Brain microvascular endothelial cell (primary cell): ENCODE measurements around the gene PHF13.
"Not testable (repeated sequence)": the region's sequence is repeated elsewhere in the genome, so short reads cannot be mapped to it uniquely, and the experiment has no call there.

Experiments
- DNase-seq: peaks from one replicate; pipeline ENCODE4 v3.0.0-alpha.2; 2020
- H3K27ac ChIP-seq: fragments of 250-450 bp; sonication (Bioruptor Pico); 2 replicates; pipeline ENCODE4 v1.5.1; 2020; ENCODE audit warnings: mild to moderate bottlenecking, moderate library complexity
- H3K27me3 ChIP-seq: fragments of 250-450 bp; sonication (Bioruptor Pico); replicated peaks from 2 replicates; pipeline ENCODE4 v1.5.1; 2020; ENCODE audit warnings: mild to moderate bottlenecking
- H3K36me3 ChIP-seq: fragments of 250-450 bp; sonication (Bioruptor Pico); replicated peaks from 2 replicates; pipeline ENCODE4 v1.5.1; 2020; ENCODE audit warnings: mild to moderate bottlenecking
- H3K4me3 ChIP-seq: 2 replicates; pipeline ENCODE4 v1.5.1; 2011; ENCODE audit warnings: low read depth, mild to moderate bottlenecking, control low read depth, low read length, moderate library complexity
- CTCF ChIP-seq: IDR thresholded peaks from 2 replicates; pipeline ENCODE4 v1.5.1; 2011; ENCODE audit warnings: low read depth, mild to moderate bottlenecking, moderate library complexity, low read length, control low read depth, inconsistent platforms; ENCODE audit errors: missing control alignments
- in situ Hi-C: cut with HindIII; loops from 2 replicates; pipeline ENCODE4 v1.10.0; 2017; ENCODE audit warnings: low sequenced_read_pairs, low pct_ligation_motif_present

Gene PHF13

GRCh38 chr1:6653436-6654290, 40.1 kb downstream of the PHF13 start:
- Histone ChIP-seq H3K27ac (no peak overlapping the region), H3K4me3 (no peak overlapping the region), H3K27me3 (no peaks in the 10 kb centered on the region), H3K36me3 (peaks cover 23% of the 10 kb centered on the region)
- in situ Hi-C loops = no loop called here
- no peak for DNase-seq
- no peak for TF ChIP-seq CTCF

GRCh38 chr1:6657138-6657537, 43.6 kb downstream of the PHF13 start:
- Histone ChIP-seq H3K36me3 (peaks cover 12% of the 10 kb centered on the region), H3K27ac (no peak overlapping the region), H3K4me3 (no peak overlapping the region), H3K27me3 (no peaks in the 10 kb centered on the region)
- no peak for TF ChIP-seq CTCF
- no peak for DNase-seq
- in situ Hi-C loops = no loop called here

DNA sequence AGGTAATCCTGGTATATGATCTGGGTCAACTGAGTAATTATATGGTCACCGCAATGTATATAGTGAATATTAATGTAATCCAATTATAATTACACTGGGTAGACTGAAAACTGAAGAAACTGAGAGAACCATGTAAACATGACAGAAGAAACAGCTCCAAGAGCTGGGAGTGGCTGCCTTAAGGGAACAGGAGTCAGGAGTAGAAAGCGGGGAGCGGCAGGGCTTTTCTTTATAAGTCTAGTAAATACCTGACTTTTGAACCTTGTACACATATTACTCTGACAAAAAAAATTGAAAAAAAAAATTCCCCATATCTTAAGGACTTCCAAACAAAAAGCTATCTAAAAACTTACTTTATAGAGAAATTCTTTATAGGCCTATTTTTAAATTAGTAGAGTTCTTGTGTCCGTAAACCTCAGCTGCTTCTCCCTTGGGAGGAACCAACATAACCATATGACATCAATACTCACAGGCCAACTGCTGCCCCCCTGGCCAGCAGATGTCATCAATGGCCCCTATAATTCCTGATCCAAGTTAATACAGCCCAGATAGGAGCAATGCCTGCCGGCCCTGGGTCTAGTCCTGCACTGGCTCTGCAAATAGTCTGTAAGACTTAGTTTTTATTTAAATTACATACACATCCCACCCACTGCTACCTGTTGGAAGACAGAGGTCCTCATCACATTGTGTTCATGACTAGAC, 45.0 kb downstream of the PHF13 start:
- in situ Hi-C loops = no loop called here
- H3K27me3 ChIP-seq = no peaks in the 10 kb centered on the region
- DNase-seq = no peak
- no peak overlapping the region for H3K4me3 ChIP-seq
- H3K36me3 ChIP-seq = peaks cover 3% of the 10 kb centered on the region
- no peak overlapping the region for H3K27ac ChIP-seq
- no peak for TF ChIP-seq CTCF

DNA sequence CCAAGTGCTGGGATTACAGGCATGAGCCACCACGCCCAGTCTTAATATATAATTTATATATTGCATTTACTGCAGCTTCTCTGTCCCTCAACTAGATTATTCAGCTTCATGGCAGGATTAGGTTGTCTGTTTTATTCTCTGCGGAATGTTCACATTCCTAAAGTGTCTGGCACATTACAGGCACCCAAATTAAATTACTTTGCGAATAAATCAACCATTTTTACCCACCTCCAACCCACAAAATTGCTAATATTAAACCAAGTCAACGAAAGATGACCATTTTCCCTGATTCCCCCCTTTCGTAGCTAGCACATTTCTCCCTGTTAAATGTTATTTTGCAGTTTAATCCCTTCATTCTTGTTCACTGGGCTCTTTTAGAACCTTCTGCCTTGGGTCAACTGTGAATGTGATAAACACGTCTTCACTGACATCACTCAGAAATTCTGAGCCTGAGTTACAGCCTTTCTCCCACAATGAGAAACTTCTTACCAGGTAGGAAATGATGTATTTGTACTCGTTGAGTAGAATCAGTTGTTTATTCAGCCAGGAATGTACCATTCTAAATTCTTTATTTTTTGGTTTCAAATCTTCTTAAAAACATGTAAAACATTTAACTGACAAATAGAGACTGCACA, 47.0 kb downstream of the PHF13 start:
- Histone ChIP-seq H3K4me3 (no peak overlapping the region), H3K36me3 (peaks cover 3% of the 10 kb centered on the region), H3K27me3 (no peaks in the 10 kb centered on the region), H3K27ac (no peak overlapping the region)
- DNase-seq = no peak
- no peak for TF ChIP-seq CTCF
- in situ Hi-C loops = no loop called here

DNA sequence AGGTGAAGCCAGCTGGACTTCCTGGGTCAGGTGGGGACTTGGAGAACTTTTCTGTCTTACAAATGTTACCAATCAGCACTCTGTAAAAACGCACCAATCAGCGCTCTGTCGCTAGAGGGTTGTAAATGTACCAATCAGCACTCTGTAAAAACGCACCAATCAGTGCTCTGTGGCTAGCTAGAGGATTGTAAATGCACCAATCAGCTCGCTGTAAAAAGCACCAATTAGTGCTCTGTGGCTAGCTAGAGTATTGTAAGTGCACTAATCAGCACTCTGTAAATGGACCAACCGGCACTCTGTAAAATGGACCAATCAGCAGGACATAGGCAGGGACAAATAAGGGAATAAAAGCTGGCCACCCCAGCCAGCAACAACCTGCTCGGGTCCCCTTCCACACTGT, 48.9 kb downstream of the PHF13 start:
- H3K36me3 ChIP-seq = peaks cover 15% of the 10 kb centered on the region
- H3K27me3 ChIP-seq, H3K4me3 ChIP-seq, in situ Hi-C loops, H3K27ac ChIP-seq, DNase-seq: not testable (repeated sequence)

DNA sequence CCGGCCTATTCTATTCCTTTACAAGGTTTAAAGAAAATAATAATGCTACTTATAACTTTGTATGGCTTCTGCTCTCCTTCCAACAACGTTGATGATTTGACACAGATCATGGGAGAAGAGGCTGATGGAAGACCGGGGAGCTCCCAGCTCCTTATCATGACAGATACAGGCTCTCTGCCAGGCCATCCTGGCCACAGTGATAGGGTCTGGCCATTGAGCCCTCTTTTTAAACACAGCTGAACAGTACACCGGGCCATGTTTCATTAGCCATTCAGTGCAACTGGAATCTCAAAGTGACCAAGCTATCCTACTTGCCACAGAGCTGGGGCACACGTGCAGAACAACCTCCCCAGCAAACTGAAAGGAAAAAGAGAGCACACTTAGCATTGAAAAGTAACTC, 53.2 kb downstream of the PHF13 start:
- Histone ChIP-seq H3K36me3 (peaks cover 15% of the 10 kb centered on the region), H3K4me3 (no peak overlapping the region), H3K27ac (no peak overlapping the region), H3K27me3 (no peaks in the 10 kb centered on the region)
- in situ Hi-C loops = no loop called here
- DNase-seq = no peak
- TF ChIP-seq CTCF = no peak
